ENCODE results near the gene ZBTB47. TPM values are rescaled to one million over a fixed set of nuclear protein-coding genes. Genes with fewer than 3 reads are reported as not detected.

ZBTB47 gene
- total and polyA plus RNA-seq, 12 donors = 7.0 to 39.4 (median 27.9) TPM

DNA sequence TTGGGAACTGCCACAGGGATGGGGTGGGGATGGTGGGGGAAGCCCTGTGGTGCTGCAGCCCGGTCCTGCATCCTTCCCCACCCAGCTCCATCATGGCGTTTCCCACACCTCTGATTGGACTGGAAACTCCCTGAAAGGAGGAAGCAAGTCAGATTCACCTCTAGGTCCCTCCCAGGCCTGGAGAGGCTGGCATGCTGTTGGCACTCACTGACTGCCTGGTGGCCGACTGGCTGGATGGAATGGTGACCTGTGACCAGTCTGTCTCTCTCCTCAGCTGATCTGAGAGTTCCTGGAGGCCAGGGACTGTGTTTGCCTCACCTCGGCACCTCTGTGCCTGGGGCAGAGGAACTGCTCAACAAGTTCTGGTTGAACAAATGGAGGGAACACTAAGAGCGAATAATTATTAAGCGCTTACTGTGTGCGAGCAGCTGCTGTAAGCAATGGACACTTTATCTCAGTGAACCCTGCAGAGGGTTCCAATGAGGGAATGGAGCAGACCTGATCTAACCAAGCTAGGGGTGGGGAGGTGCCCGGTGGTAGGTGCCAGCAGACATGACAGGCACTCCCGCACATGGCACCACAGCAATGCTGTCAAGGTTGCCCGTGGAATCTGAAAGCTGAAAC is 52.6 kb downstream of the ZBTB47 start:
- peak in 2 of 7 donors; percentile 9 to 25 for DNase-seq
- Histone ChIP-seq H3K4me1 (replicated peaks in 1 of 2) (no peaks in the 10 kb centered on the region), H3K27ac (no peak overlapping the region), H3K27me3 (no peaks in the 10 kb centered on the region), H3K9me3 (replicated peaks in 1 of 3) (no peaks in the 10 kb centered on the region), H3K4me3 (no peak overlapping the region), H3K36me3 (replicated peaks in 1 of 2) (no peaks in the 10 kb centered on the region)
- 83 to 88% (median 83%) methylated on average over 8 to 10 of the region's 10 CpGs for WGBS, 4 donors
- TF ChIP-seq CTCF (IDR thresholded peaks at IDR 0.05) (no peak), POLR2A (IDR thresholded peaks at IDR 0.05) (no peak)
- intact Hi-C loops (cut with DNase I) = no loop called here

GRCh38 chr3:42706721-42707619 is 53.5 kb downstream of the ZBTB47 start:
- Histone ChIP-seq H3K9me3 (replicated peaks in 1 of 3) (no peaks in the 10 kb centered on the region), H3K36me3 (replicated peaks in 1 of 2) (no peaks in the 10 kb centered on the region), H3K27me3 (no peaks in the 10 kb centered on the region), H3K4me3 (no peak overlapping the region), H3K4me1 (replicated peaks in 1 of 2) (no peaks in the 10 kb centered on the region), H3K27ac (no peak overlapping the region)
- TF ChIP-seq POLR2A (IDR thresholded peaks at IDR 0.05) (no peak), CTCF (IDR thresholded peaks at IDR 0.05) (no peak)
- WGBS, 4 donors = 69 to 78% (median 77%) methylated on average over 5 to 7 of the region's 7 CpGs
- DNase-seq = peak in 2 of 7 donors; percentile 11 to 15
- intact Hi-C loops (cut with DNase I) = no loop called here

GRCh38 chr3:42707620-42708355 is 54.3 kb downstream of the ZBTB47 start:
- H3K27me3 ChIP-seq = no peaks in the 10 kb centered on the region
- H3K4me1 ChIP-seq (replicated peaks in 1 of 2) = no peaks in the 10 kb centered on the region
- no peaks in the 10 kb centered on the region for H3K36me3 ChIP-seq (replicated peaks in 1 of 2)
- 77 to 90% (median 78%) methylated on average over 6 to 8 of the region's 8 CpGs for WGBS, 4 donors
- H3K27ac ChIP-seq = no peak overlapping the region
- no peaks in the 10 kb centered on the region for H3K9me3 ChIP-seq (replicated peaks in 1 of 3)
- intact Hi-C loops (cut with DNase I) = no loop called here
- no peak overlapping the region for H3K4me3 ChIP-seq
- DNase-seq = peak in 2 of 7 donors; percentile 3 to 31
- TF ChIP-seq POLR2A (IDR thresholded peaks at IDR 0.05) (no peak), CTCF (IDR thresholded peaks at IDR 0.05) (no peak)

DNA sequence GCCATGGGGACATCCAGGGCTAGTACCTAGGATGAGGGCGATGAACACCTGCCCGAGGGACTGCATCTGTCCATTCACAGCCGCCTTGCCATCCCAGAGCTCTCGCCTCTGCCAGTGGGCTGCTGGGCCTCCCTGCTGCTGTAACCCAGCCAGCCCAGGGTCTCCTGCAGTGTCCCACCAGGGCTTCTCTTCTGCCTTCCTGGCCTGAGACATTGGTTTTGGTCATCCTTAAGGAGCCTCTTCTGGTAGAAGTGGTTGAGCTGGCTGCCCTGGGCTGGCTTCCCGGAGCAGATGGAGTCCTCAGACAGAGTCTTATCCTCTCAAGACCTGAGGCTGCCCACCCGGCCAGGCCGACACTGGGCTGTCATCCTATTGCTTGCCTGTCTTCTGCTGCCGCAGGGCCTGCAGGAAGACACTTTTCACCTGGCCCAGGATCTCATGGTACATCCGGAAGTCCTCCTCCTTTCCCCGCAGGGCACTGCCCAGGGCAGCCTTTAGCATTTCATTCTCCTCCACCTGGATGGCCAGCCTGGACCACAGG is 55.2 kb downstream of the ZBTB47 start:
- 88 to 100% (median 90%) methylated on average over 1 to 10 of the region's 10 CpGs for WGBS, 4 donors
- peak in 2 of 7 donors; percentile 5 to 27 for DNase-seq
- Histone ChIP-seq H3K9me3 (replicated peaks in 1 of 3) (no peaks in the 10 kb centered on the region), H3K27me3 (no peaks in the 10 kb centered on the region), H3K4me3 (no peak overlapping the region), H3K4me1 (replicated peaks in 1 of 2) (no peaks in the 10 kb centered on the region), H3K36me3 (replicated peaks in 1 of 2) (no peaks in the 10 kb centered on the region), H3K27ac (no peak overlapping the region)
- no peak for TF ChIP-seq CTCF (IDR thresholded peaks at IDR 0.05)
- TF ChIP-seq POLR2A (IDR thresholded peaks at IDR 0.05) = no peak
- intact Hi-C loops (cut with DNase I) = no loop called here
